OCI-LY1 (cell line): Measurements from ENCODE around the gene TTC12.

Source experiments
- EZH2 ChIP-seq: fragments of 200-600 bp; sonication (generic), shearing (Covaris generic); IDR thresholded peaks from 2 replicates; pipeline ENCODE4 v1.8.0; 2017; ENCODE audit warnings: borderline replicate concordance, mixed run types, mild to moderate bottlenecking, antibody characterized with exemption, low read length, moderate library complexity, mixed read lengths
- TF ChIP-seq, protein P1 (sequence below): fragments of 200-600 bp; sonication (generic), shearing (Covaris generic); IDR thresholded peaks from 2 replicates; pipeline ENCODE4 v1.5.1; 2017; ENCODE audit warnings: mild to moderate bottlenecking, antibody characterized with exemption, low read length, moderate library complexity, mixed read lengths

DNA sequence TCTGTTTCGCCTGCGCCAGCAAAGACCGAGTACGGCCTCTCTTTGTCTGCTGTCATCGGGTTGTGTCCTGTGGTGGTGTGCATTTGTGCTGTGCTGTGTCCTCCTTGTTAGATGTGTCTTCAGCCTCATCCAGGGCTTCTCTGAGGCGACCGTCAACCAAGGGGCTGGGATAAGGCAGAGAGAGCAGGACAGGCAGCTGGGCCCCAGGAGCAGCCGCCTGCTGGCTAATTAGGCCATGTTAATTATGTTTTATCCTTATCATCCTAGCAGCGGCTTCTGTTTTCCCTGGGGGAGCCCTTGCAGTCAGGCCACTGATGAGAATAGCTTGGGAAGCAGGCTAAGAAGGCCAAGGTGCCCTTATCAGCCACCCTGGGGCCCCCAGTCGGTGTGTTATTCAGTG is 40.7 kb upstream of the TTC12 start:
- TF ChIP-seq, protein P1, sequence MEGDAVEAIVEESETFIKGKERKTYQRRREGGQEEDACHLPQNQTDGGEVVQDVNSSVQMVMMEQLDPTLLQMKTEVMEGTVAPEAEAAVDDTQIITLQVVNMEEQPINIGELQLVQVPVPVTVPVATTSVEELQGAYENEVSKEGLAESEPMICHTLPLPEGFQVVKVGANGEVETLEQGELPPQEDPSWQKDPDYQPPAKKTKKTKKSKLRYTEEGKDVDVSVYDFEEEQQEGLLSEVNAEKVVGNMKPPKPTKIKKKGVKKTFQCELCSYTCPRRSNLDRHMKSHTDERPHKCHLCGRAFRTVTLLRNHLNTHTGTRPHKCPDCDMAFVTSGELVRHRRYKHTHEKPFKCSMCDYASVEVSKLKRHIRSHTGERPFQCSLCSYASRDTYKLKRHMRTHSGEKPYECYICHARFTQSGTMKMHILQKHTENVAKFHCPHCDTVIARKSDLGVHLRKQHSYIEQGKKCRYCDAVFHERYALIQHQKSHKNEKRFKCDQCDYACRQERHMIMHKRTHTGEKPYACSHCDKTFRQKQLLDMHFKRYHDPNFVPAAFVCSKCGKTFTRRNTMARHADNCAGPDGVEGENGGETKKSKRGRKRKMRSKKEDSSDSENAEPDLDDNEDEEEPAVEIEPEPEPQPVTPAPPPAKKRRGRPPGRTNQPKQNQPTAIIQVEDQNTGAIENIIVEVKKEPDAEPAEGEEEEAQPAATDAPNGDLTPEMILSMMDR = no peak
- TF ChIP-seq EZH2 = no peak
